Measurements from ENCODE around the gene LAMB3.

LAMB3 gene

GRCh38 chr1:209565759-209566678 is 86.2 kb downstream of the LAMB3 start:
- ATAC-seq (peak; percentile 88), DNase-seq (peak; percentile 80)
- no peaks in the 10 kb centered on the region for H3K9me3 Mint-ChIP-seq
- H3K4me3 Mint-ChIP-seq = no peak overlapping the region
- H3K36me3 Mint-ChIP-seq (ENCODE audit: low read depth) = no peaks in the 10 kb centered on the region
- H3K27ac Mint-ChIP-seq = no peak overlapping the region
- peaks cover 15% of the 10 kb centered on the region for H3K4me1 Mint-ChIP-seq
- H3K27me3 Mint-ChIP-seq = peaks cover 37% of the 10 kb centered on the region

Measured in activated naive CD8-positive, alpha-beta T cell treated with anti-CD3 and anti-CD28 coated beads, Interleukin-2, amount 50 U/mL, for 24 hours (primary cell).